Fibroblast of the conjunctiva (primary cell): Measurements from ENCODE around the gene ARHGEF19.
A peak's percentile ranks its signal among the peaks of the same experiment; 100 is the strongest.
"Not testable (repeated sequence)": the region's sequence is repeated elsewhere in the genome, so short reads cannot be mapped to it uniquely, and the experiment has no call there.

Source experiments
- DNase-seq: peaks from one replicate; pipeline ENCODE4 v3.0.0-alpha.2; 2010; ENCODE audit warnings: low read depth

The ARHGEF19 gene

GRCh38 chr1:16212251-16212961 is at the start of gene ARHGEF19:
Gene ARHGEF19, minus strand, starts transcription at chr1:16212652. Its CDS starts 3,598 bp downstream, at chr1:16209054.
- DNase-seq, result no peak

GRCh38 chr1:16262067-16262466 is 49.6 kb upstream of the ARHGEF19 start:
- no peak for DNase-seq

GRCh38 chr1:16260814-16261213 is 48.4 kb upstream of the ARHGEF19 start:
- DNase-seq, result no peak

GRCh38 chr1:16258591-16259135 is 46.2 kb upstream of the ARHGEF19 start:
- DNase-seq, result no peak

GRCh38 chr1:16257968-16258367 is 45.5 kb upstream of the ARHGEF19 start:
- no peak for DNase-seq

GRCh38 chr1:16257556-16257955 is 45.1 kb upstream of the ARHGEF19 start:
- not testable (repeated sequence) for DNase-seq

GRCh38 chr1:16256478-16256877 is 44.0 kb upstream of the ARHGEF19 start:
- DNase-seq, result no peak

GRCh38 chr1:16254263-16254928 is 41.9 kb upstream of the ARHGEF19 start:
- no peak for DNase-seq

- no peak for DNase-seq
Observed at GRCh38 chr1:16253332-16253922, 41.0 kb upstream of the ARHGEF19 start.

- no peak for DNase-seq
Observed at GRCh38 chr1:16252912-16253311, 40.5 kb upstream of the ARHGEF19 start.

GRCh38 chr1:16251381-16251780 is 38.9 kb upstream of the ARHGEF19 start:
- no peak for DNase-seq

GRCh38 chr1:16250524-16251251 is 38.2 kb upstream of the ARHGEF19 start:
- no peak for DNase-seq

GRCh38 chr1:16249596-16250241 is 37.3 kb upstream of the ARHGEF19 start:
- peak; percentile 61 for DNase-seq

- DNase-seq, result peak; percentile 90
Observed at GRCh38 chr1:16248603-16249516, 36.4 kb upstream of the ARHGEF19 start.

- DNase-seq, result no peak
Observed at GRCh38 chr1:16248007-16248436, 35.6 kb upstream of the ARHGEF19 start.

- DNase-seq, result no peak
Observed at GRCh38 chr1:16247441-16247840, 35.0 kb upstream of the ARHGEF19 start.

GRCh38 chr1:16246961-16247360 is 34.5 kb upstream of the ARHGEF19 start:
- DNase-seq, result no peak

- DNase-seq, result not testable (repeated sequence)
Observed at GRCh38 chr1:16246239-16246638, 33.8 kb upstream of the ARHGEF19 start.

GRCh38 chr1:16245476-16246196 is 33.2 kb upstream of the ARHGEF19 start:
- no peak for DNase-seq
